ENCODE results near the gene ANKHD1.

Gene ANKHD1

DNA sequence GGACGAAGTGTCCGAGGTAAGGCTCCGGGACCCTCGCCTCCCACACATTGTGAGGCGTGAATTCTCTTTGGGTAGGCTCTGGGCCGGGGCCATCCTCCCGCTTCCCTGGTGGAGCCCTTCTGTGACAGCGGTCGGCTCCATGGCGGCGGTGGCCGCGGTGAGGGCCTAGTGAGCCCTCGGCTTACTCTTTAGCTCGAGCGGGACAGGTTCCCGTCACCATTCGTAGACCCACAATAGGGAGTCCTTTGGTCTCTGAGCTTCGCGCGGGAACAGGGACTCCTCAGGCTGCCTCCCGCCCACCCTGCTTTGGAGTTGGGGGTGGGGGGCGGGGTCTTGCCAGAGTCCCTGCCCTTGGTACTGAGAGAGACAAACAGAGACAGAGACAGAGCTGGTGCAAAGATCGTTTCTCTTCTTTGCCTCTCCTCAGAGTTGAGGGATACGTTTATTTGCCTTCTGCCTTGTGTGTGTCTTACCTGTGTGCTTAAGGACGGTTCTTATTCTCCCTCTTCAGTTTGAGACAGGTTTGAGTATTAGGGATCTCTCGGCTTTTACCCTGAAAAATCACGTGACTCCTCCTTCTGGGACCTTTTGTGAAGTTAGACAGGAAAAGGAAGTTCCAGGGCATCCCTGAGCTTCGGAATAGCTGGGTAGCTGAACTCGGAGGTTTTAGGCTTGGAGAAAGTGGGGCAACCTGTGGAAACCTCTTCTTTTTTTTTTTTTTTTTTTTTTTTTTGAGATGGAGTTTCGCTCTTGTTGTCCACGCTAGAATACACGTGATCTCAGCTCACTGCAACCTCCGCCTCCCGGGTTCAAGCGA, 833 bp downstream of the ANKHD1 start (continued):
- TF ChIP-seq ZNF518A (tag by site-specific recombination; conservative IDR thresholded peaks at IDR 0.05; ENCODE audit: low read depth), result 0 out of 2 replicates have a peak, but pooled peaks have one; percentile 16
- TF ChIP-seq ZNF449 (tag by site-specific recombination; IDR thresholded peaks at IDR 0.05), result no peak

DNA sequence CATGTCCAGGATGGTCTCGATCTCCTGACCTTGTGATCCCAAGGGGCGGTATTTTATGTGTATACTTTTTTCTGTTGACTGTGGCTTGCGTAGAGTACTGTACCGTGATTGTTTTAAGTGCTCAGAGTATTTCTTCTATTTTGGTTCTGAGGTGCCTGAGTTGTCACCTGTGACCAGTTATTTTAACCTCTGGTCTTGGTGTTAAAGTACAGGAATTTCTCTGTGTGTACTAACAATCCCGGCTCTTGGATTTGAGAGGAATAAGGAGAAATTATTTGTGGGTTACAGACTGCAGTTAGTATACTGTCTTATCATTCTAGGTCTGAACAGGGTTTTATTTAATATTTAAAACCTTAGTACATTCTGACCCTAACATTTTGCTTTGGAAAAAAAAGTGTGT, 2.0 kb downstream of the ANKHD1 start:
- H3K9me3 ChIP-seq (ENCODE audit: control insufficient read depth, insufficient read depth, low read depth, low read length), result no peaks in the 10 kb centered on the region
- H3K4me1 ChIP-seq (ENCODE audit: control insufficient read depth, insufficient read depth, low read length), result peaks cover 10% of the 10 kb centered on the region; the same call in 1 of the 2 replicates
- H3K27ac ChIP-seq (ENCODE audit: extremely low read depth, low read depth, low read length), result no peak overlapping the region
- peaks cover 5 to 21% of the 10 kb centered on the region in 2 experiments for H3K36me3 ChIP-seq (ENCODE audit: control insufficient read depth in 2 of 2, insufficient read depth in 1 of 2, low read length in 2 of 2)
- ChIA-PET CTCF (interaction anchor here (0.5 to 2.0 kb wide), 4 partner anchors 43 to 163 kb away, joined by 3 to 6 read pairs (median 4); no protein-coding TSS in a partner anchor), POLR2A (no interaction called here)
- peak overlapping the region; percentile 98 for H3K4me3 ChIP-seq (ENCODE audit: low read depth, low read length)
- no peak for TF ChIP-seq ZNF837 (tag by site-specific recombination; IDR thresholded peaks at IDR 0.05)
- TF ChIP-seq ZNF37A (tag by site-specific recombination; IDR thresholded peaks at IDR 0.05), result no peak
- TF ChIP-seq ZNF704 (tag by site-specific recombination; IDR thresholded peaks at IDR 0.05), result no peak
- TF ChIP-seq ZNF24 (tag by site-specific recombination; IDR thresholded peaks at IDR 0.05), result no peak
- TF ChIP-seq BCL11B (tag by site-specific recombination; IDR thresholded peaks at IDR 0.05; ENCODE audit: low read depth), result no peak
- TF ChIP-seq, protein P1, sequence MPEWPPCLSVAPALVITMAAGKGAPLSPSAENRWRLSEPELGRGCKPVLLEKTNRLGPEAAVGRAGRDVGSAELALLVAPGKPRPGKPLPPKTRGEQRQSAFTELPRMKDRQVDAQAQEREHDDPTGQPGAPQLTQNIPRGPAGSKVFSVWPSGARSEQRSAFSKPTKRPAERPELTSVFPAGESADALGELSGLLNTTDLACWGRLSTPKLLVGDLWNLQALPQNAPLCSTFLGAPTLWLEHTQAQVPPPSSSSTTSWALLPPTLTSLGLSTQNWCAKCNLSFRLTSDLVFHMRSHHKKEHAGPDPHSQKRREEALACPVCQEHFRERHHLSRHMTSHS (tag by site-specific recombination; IDR thresholded peaks at IDR 0.05), result no peak
- TF ChIP-seq ZNF302 (tag by site-specific recombination; IDR thresholded peaks at IDR 0.05; ENCODE audit: low read depth), result no peak
- no peak for TF ChIP-seq ZNF266 (tag by site-specific recombination; IDR thresholded peaks at IDR 0.05; ENCODE audit: low read depth)
- no peak for TF ChIP-seq ZNF555 (tag by site-specific recombination; conservative IDR thresholded peaks at IDR 0.05)
- TF ChIP-seq ZNF341 (tag by site-specific recombination; IDR thresholded peaks at IDR 0.05; ENCODE audit: low read depth), result no peak
- no peak for TF ChIP-seq ZNF239 (tag by site-specific recombination; IDR thresholded peaks at IDR 0.05)
- no peak for TF ChIP-seq ZBTB10 (tag by site-specific recombination; IDR thresholded peaks at IDR 0.05)
- no peak for TF ChIP-seq EGR2 (tag by site-specific recombination; IDR thresholded peaks at IDR 0.05; ENCODE audit: low read depth)
- TF ChIP-seq ZNF155 (tag by site-specific recombination; IDR thresholded peaks at IDR 0.05), result no peak
- TF ChIP-seq KLF17 (tag by site-specific recombination; IDR thresholded peaks at IDR 0.05), result no peak
- no peak for TF ChIP-seq ZNF664 (tag by site-specific recombination; IDR thresholded peaks at IDR 0.05)
- no peak for TF ChIP-seq MYNN (tag by site-specific recombination; IDR thresholded peaks at IDR 0.05; ENCODE audit: borderline replicate concordance)
- TF ChIP-seq HIC1 (tag by site-specific recombination; IDR thresholded peaks at IDR 0.05), result no peak

All from HEK293 (cell line).